Neural cell (in vitro differentiated cells): Measurements from ENCODE around the gene ERC2. TPM values are rescaled to one million over a fixed set of nuclear protein-coding genes. Genes with fewer than 3 reads are reported as not detected.

Experiments used
- H2AFZ ChIP-seq: fragments of 200-600, 300-800 bp; sonication (generic), shearing (Covaris generic); 2 replicates; pipeline ENCODE4 v1.6.0; 2014; ENCODE audit warnings: low read depth, mild to moderate bottlenecking, antibody characterized with exemption, low read length, moderate library complexity
- H3F3A ChIP-seq: fragments of 200-600 bp; shearing (Covaris generic); 2 replicates; pipeline ENCODE4 v1.6.1; 2016; ENCODE audit warnings: mild to moderate bottlenecking, moderate library complexity, mixed read lengths, antibody characterized with exemption, low read length; ENCODE audit not compliant: insufficient read depth, poor library complexity, severe bottlenecking
- H3K27ac ChIP-seq: fragments of 200-600, 300-800 bp; sonication (generic), shearing (Covaris generic); 2 replicates; pipeline ENCODE4 v1.5.1; 2014; ENCODE audit warnings: mild to moderate bottlenecking, low read length, moderate library complexity
- H3K27me3 ChIP-seq: fragments of 300-800, 200-600 bp; sonication (generic), shearing (Covaris generic); 2 replicates; pipeline ENCODE4 v1.6.0; 2014; ENCODE audit warnings: mild to moderate bottlenecking, low read depth, low read length, moderate library complexity; ENCODE audit not compliant: insufficient read depth
- H3K36me3 ChIP-seq: fragments of 300-800, 200-600 bp; sonication (generic), shearing (Covaris generic); 2 replicates; pipeline ENCODE4 v1.5.1; 2014; ENCODE audit warnings: mild to moderate bottlenecking, antibody characterized with exemption, low read length, moderate library complexity; ENCODE audit not compliant: insufficient read depth
- H3K4me2 ChIP-seq: fragments of 300-800, 200-600 bp; sonication (generic), shearing (Covaris generic); 2 replicates; pipeline ENCODE4 v1.6.0; 2014; ENCODE audit warnings: mild to moderate bottlenecking, low read length
- H3K4me3 ChIP-seq: fragments of 300-800, 200-600 bp; sonication (generic), shearing (Covaris generic); 2 replicates; pipeline ENCODE4 v1.5.1; 2014; ENCODE audit warnings: mild to moderate bottlenecking, low read length, moderate library complexity
- H3K79me2 ChIP-seq: fragments of 200-600 bp; shearing (Covaris generic); replicated peaks from 2 replicates; pipeline ENCODE4 v1.6.0; 2014; ENCODE audit warnings: mild to moderate bottlenecking, low read length, moderate library complexity; ENCODE audit not compliant: insufficient read depth
- H3K9ac ChIP-seq: fragments of 300-800, 200-600 bp; sonication (generic), shearing (Covaris generic); 2 replicates; pipeline ENCODE4 v1.6.1; 2016; ENCODE audit warnings: mild to moderate bottlenecking, low read length, mixed read lengths
- H3K9me2 ChIP-seq: fragments of 200-600 bp; shearing (Covaris generic); 2 replicates; pipeline ENCODE4 v1.6.1; 2016; ENCODE audit warnings: mild to moderate bottlenecking, low read length, mixed read lengths; ENCODE audit not compliant: insufficient read depth
- H3K9me3 ChIP-seq: fragments of 200-600, 300-800 bp; sonication (generic), shearing (Covaris generic); 2 replicates; pipeline ENCODE4 v1.6.1; 2016; ENCODE audit warnings: mild to moderate bottlenecking, mixed run types, low read length, moderate library complexity, mixed read lengths
- H4K20me1 ChIP-seq: fragments of 200-600 bp; shearing (Covaris generic); 2 replicates; pipeline ENCODE4 v1.6.1; 2016; ENCODE audit warnings: mild to moderate bottlenecking, mixed run types; ENCODE audit not compliant: insufficient read depth
- EP300 ChIP-seq: fragments of 450-650 bp; conservative IDR thresholded peaks from 2 replicates; pipeline ENCODE4 v1.6.1; 2014; ENCODE audit warnings: antibody characterized with exemption, mild to moderate bottlenecking, moderate library complexity; ENCODE audit not compliant: poor library complexity, severe bottlenecking
- EZH2 ChIP-seq: fragments of 200-600, 300-800 bp; shearing (Covaris generic), sonication (generic); IDR thresholded peaks from 2 replicates; pipeline ENCODE4 v1.6.1; 2014; ENCODE audit warnings: antibody characterized with exemption, low read length, borderline replicate concordance, mild to moderate bottlenecking; ENCODE audit not compliant: insufficient read depth, poor library complexity, severe bottlenecking
- MXI1 ChIP-seq: fragments of 450-650 bp; conservative IDR thresholded peaks from 2 replicates; pipeline ENCODE4 v1.6.1; 2014; ENCODE audit warnings: antibody characterized with exemption, mild to moderate bottlenecking; ENCODE audit not compliant: poor library complexity, severe bottlenecking
- POLR2AphosphoS5 ChIP-seq: IDR thresholded peaks from 2 replicates; pipeline ENCODE4 v1.6.1; 2012
- RAD21 ChIP-seq: fragments of 450-650 bp; conservative IDR thresholded peaks from 2 replicates; pipeline ENCODE4 v1.6.1; 2014; ENCODE audit warnings: antibody characterized with exemption, mild to moderate bottlenecking, moderate library complexity
- SMC3 ChIP-seq: fragments of 450-650 bp; conservative IDR thresholded peaks from 2 replicates; pipeline ENCODE4 v1.6.1; 2014; ENCODE audit warnings: antibody characterized with exemption, mild to moderate bottlenecking, moderate library complexity; ENCODE audit not compliant: poor library complexity
- TAF1 ChIP-seq: IDR thresholded peaks from 2 replicates; pipeline ENCODE4 v1.6.1; 2012; ENCODE audit warnings: low read depth
- polyA plus RNA-seq: library from polyadenylated mRNA; depleted of rRNA; stranded (reverse); fragments of >200 nt; gene quantifications from 2 replicates; pipeline ENCODE4 v1.2.3, GENCODE V29; 2014
- TF ChIP-seq, protein P1 (sequence below): fragments of 450-650 bp; IDR thresholded peaks from 2 replicates; pipeline ENCODE4 v1.5.1; 2014; ENCODE audit warnings: antibody characterized with exemption, mild to moderate bottlenecking, moderate library complexity; ENCODE audit not compliant: poor library complexity, severe bottlenecking
- TF ChIP-seq, protein P2 (sequence below): IDR thresholded peaks from 2 replicates; pipeline ENCODE4 v1.6.1; 2012; ENCODE audit warnings: borderline replicate concordance

Gene ERC2
- polyA plus RNA-seq, 1 donor from 2014 or later, result 60.4 TPM

DNA sequence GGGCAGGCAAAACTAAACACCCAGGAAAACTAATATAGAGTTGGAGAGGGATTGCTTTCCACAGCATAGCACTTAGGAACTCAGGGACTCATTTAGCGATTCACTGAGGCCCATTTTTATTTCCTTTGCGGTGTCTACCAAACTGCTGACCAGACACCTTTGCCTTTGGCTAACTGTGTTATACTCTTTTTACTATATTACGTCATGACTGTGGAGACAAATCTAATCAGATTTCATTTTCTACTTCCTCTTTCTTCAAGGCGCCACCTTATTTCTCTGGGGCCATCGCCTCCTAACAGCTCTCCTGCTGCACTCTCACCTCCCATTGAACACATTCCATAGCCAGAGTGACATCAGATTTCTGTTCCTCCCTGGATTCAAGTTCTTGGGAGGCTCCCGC lies 765.4 kb downstream of the ERC2 start:
- H3K79me2 ChIP-seq, result no peaks in the 10 kb centered on the region
- no peaks in the 10 kb centered on the region for H3K9me2 ChIP-seq
- H3K9me3 ChIP-seq, result no peaks in the 10 kb centered on the region
- H3K27me3 ChIP-seq, result no peaks in the 10 kb centered on the region
- no peaks in the 10 kb centered on the region for H4K20me1 ChIP-seq
- H2AFZ ChIP-seq, result no peak overlapping the region
- no peak overlapping the region for H3K27ac ChIP-seq
- H3K4me3 ChIP-seq, result no peak overlapping the region
- no peak overlapping the region for H3K4me2 ChIP-seq
- no peaks in the 10 kb centered on the region for H3F3A ChIP-seq
- no peaks in the 10 kb centered on the region for H3K36me3 ChIP-seq
- TF ChIP-seq RAD21 (no peak), SMC3 (no peak), MXI1 (no peak), EP300 (no peak), EZH2 (no peak), TAF1 (no peak), POLR2AphosphoS5 (no peak)
- TF ChIP-seq, protein P1, sequence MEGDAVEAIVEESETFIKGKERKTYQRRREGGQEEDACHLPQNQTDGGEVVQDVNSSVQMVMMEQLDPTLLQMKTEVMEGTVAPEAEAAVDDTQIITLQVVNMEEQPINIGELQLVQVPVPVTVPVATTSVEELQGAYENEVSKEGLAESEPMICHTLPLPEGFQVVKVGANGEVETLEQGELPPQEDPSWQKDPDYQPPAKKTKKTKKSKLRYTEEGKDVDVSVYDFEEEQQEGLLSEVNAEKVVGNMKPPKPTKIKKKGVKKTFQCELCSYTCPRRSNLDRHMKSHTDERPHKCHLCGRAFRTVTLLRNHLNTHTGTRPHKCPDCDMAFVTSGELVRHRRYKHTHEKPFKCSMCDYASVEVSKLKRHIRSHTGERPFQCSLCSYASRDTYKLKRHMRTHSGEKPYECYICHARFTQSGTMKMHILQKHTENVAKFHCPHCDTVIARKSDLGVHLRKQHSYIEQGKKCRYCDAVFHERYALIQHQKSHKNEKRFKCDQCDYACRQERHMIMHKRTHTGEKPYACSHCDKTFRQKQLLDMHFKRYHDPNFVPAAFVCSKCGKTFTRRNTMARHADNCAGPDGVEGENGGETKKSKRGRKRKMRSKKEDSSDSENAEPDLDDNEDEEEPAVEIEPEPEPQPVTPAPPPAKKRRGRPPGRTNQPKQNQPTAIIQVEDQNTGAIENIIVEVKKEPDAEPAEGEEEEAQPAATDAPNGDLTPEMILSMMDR, result no peak
- H3K9ac ChIP-seq, result no peak overlapping the region

DNA sequence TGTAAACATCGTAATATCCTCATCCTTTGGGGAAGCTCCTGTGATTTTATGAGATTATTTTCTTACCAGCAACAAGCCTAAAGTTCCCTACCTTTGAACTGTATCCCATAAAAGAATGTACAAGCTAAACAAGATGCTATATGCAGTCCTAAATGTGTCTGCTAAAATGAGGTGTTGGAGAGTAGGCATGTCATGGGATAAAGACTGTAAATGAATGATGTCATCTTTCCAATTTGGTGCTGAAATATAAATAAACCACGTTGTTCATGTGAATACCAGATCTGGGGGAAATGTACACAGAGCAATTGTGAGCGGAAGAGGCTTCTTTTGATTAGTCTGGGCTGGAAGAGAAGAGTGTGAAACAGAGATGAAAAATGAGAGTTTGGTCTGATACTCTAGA lies 766.3 kb downstream of the ERC2 start:
- no peak overlapping the region for H3K9ac ChIP-seq
- no peak overlapping the region for H3K4me3 ChIP-seq
- H3K36me3 ChIP-seq, result no peaks in the 10 kb centered on the region
- no peaks in the 10 kb centered on the region for H3F3A ChIP-seq
- H3K27me3 ChIP-seq, result no peaks in the 10 kb centered on the region
- no peaks in the 10 kb centered on the region for H3K9me2 ChIP-seq
- H3K9me3 ChIP-seq, result no peaks in the 10 kb centered on the region
- no peak overlapping the region for H3K4me2 ChIP-seq
- no peaks in the 10 kb centered on the region for H4K20me1 ChIP-seq
- no peaks in the 10 kb centered on the region for H3K79me2 ChIP-seq
- no peak overlapping the region for H3K27ac ChIP-seq
- H2AFZ ChIP-seq, result no peak overlapping the region
- TF ChIP-seq POLR2AphosphoS5 (no peak), EZH2 (no peak), EP300 (no peak), TAF1 (no peak), RAD21 (no peak), MXI1 (no peak), SMC3 (no peak)
- TF ChIP-seq, protein P2, sequence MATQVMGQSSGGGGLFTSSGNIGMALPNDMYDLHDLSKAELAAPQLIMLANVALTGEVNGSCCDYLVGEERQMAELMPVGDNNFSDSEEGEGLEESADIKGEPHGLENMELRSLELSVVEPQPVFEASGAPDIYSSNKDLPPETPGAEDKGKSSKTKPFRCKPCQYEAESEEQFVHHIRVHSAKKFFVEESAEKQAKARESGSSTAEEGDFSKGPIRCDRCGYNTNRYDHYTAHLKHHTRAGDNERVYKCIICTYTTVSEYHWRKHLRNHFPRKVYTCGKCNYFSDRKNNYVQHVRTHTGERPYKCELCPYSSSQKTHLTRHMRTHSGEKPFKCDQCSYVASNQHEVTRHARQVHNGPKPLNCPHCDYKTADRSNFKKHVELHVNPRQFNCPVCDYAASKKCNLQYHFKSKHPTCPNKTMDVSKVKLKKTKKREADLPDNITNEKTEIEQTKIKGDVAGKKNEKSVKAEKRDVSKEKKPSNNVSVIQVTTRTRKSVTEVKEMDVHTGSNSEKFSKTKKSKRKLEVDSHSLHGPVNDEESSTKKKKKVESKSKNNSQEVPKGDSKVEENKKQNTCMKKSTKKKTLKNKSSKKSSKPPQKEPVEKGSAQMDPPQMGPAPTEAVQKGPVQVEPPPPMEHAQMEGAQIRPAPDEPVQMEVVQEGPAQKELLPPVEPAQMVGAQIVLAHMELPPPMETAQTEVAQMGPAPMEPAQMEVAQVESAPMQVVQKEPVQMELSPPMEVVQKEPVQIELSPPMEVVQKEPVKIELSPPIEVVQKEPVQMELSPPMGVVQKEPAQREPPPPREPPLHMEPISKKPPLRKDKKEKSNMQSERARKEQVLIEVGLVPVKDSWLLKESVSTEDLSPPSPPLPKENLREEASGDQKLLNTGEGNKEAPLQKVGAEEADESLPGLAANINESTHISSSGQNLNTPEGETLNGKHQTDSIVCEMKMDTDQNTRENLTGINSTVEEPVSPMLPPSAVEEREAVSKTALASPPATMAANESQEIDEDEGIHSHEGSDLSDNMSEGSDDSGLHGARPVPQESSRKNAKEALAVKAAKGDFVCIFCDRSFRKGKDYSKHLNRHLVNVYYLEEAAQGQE, result no peak
- TF ChIP-seq, protein P1, result no peak
